Endothelial cell of umbilical vein (primary cell): ENCODE data around the gene KIF27.
"Not testable (repeated sequence)": the region's sequence is repeated elsewhere in the genome, so short reads cannot be mapped to it uniquely, and the experiment has no call there.

Experiments used
- CTCF ChIP-seq, 2 donors: IDR thresholded peaks; 1 replicate in 1 of 2; 2 replicates in 1 of 2; pipeline ENCODE4 v1.5.1; 2011; ENCODE audit warnings: low read length in 2 of 2, mild to moderate bottlenecking in 2 of 2, moderate library complexity in 2 of 2, control low read depth in 1 of 2, inconsistent platforms in 1 of 2, low read depth in 1 of 2; ENCODE audit not compliant: insufficient read depth in 1 of 2; ENCODE audit errors: extremely low read depth in 1 of 2
- EZH2 ChIP-seq: IDR thresholded peaks from 2 replicates; pipeline ENCODE4 v1.6.1; 2012; ENCODE audit warnings: borderline replicate concordance, low read depth, mild to moderate bottlenecking, moderate library complexity, low read length, inconsistent platforms; ENCODE audit not compliant: severe bottlenecking
- FOS ChIP-seq: IDR thresholded peaks from 2 replicates; pipeline ENCODE4 v1.6.1; 2011; ENCODE audit warnings: mild to moderate bottlenecking, low read length, moderate library complexity, borderline replicate concordance; ENCODE audit not compliant: insufficient read depth
- GATA2 ChIP-seq: IDR thresholded peaks from 2 replicates; pipeline ENCODE4 v1.7.0; 2011; ENCODE audit warnings: low read depth, mild to moderate bottlenecking, moderate library complexity, mixed read lengths, low read length; ENCODE audit not compliant: insufficient read length, insufficient read depth
- JUN ChIP-seq: IDR thresholded peaks from 2 replicates; pipeline ENCODE4 v1.6.1; 2011; ENCODE audit warnings: borderline replicate concordance, low read depth; ENCODE audit not compliant: insufficient read length, insufficient read depth
- MYC ChIP-seq: IDR thresholded peaks from one replicate; pipeline ENCODE4 v1.6.1; 2011; ENCODE audit warnings: mild to moderate bottlenecking, low read depth, low read length
- POLR2A ChIP-seq: IDR thresholded peaks from 2 replicates; pipeline ENCODE4 v1.6.1; 2012; ENCODE audit warnings: low read depth, mild to moderate bottlenecking, control low read depth, low read length
- POLR2AphosphoS5 ChIP-seq: IDR thresholded peaks from 2 replicates; pipeline ENCODE4 v1.6.1; 2012; ENCODE audit warnings: low read depth, mild to moderate bottlenecking, control low read depth, low read length, moderate library complexity; ENCODE audit not compliant: insufficient read depth
- TF ChIP-seq, protein P1 (sequence below): IDR thresholded peaks from 2 replicates; pipeline ENCODE4 v1.6.1; 2011; ENCODE audit not compliant: insufficient read depth, insufficient read length

DNA sequence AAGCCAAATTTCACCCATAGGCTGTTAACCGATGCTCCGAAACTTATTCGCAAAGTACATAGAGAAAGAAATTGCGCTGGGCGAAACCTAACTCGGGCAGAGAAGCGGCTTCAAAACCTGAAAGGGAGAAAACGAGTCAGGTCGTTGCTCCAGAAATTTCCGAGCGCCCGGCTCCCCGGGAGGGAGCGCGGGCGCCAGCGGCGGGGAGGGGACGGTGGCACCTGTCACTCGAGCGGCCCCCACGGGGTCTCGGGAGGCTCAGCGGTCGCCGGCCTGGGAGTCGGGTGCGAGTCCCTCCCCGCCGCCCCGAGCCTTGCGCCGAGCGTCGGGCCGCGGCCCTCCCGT is 104.2 kb downstream of the KIF27 start:
- TF ChIP-seq CTCF (IDR thresholded peaks at IDR 0.05; ENCODE audit: extremely low read depth in 1 of 2, insufficient read depth in 1 of 2, low read depth in 1 of 2, low read length in 2 of 2); POLR2AphosphoS5; EZH2; POLR2A; JUN; FOS; MYC; GATA2: not testable (repeated sequence)
- TF ChIP-seq, protein P1, sequence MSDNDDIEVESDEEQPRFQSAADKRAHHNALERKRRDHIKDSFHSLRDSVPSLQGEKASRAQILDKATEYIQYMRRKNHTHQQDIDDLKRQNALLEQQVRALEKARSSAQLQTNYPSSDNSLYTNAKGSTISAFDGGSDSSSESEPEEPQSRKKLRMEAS = not testable (repeated sequence)
